Glutamatergic neuron (in vitro differentiated cells): ENCODE results near the gene CR1L. TPM values are rescaled to one million over a fixed set of nuclear protein-coding genes. Genes with fewer than 3 reads are reported as not detected.

ENCODE experiments used
- DNase-seq: peaks from one replicate; pipeline ENCODE4 v3.0.0; 2022
- H3K27ac Mint-ChIP-seq: one replicate; pipeline ENCODE4 v1.8.0; 2020; ENCODE audit warnings: mild to moderate bottlenecking, mixed read lengths, inconsistent platforms; ENCODE audit not compliant: unreplicated experiment
- H3K27me3 Mint-ChIP-seq: one replicate; pipeline ENCODE4 v1.8.0; 2020; ENCODE audit warnings: mild to moderate bottlenecking, moderate library complexity, mixed read lengths, inconsistent platforms; ENCODE audit not compliant: unreplicated experiment
- H3K36me3 Mint-ChIP-seq: one replicate; pipeline ENCODE4 v1.8.0; 2020; ENCODE audit warnings: mild to moderate bottlenecking, mixed read lengths, inconsistent platforms; ENCODE audit not compliant: unreplicated experiment
- H3K4me1 Mint-ChIP-seq: one replicate; pipeline ENCODE4 v1.8.0; 2020; ENCODE audit warnings: mild to moderate bottlenecking, low read depth, mixed read lengths, inconsistent platforms; ENCODE audit not compliant: unreplicated experiment
- H3K4me3 Mint-ChIP-seq: one replicate; pipeline ENCODE4 v1.8.0; 2020; ENCODE audit warnings: mild to moderate bottlenecking, mixed read lengths, inconsistent platforms; ENCODE audit not compliant: unreplicated experiment
- H3K9me3 Mint-ChIP-seq: one replicate; pipeline ENCODE4 v1.8.0; 2020; ENCODE audit warnings: mild to moderate bottlenecking, moderate library complexity, mixed read lengths, inconsistent platforms; ENCODE audit not compliant: unreplicated experiment
- CTCF ChIP-seq: fragments of 200-600 bp; sonication (generic); IDR thresholded peaks from one replicate; pipeline ENCODE4 v1.5.0; 2021; ENCODE audit not compliant: partially characterized antibody, unreplicated experiment
- total RNA-seq: library from RNA; stranded (reverse); fragmentation: NEBNext Ultra II Directional; extraction: Animal tissue kit (Norgen Biotek cat#: 25700); gene quantifications from one replicate; pipeline ENCODE4 v1.2.1, GENCODE V29; 2021; ENCODE audit not compliant: unreplicated experiment

The CR1L gene
- total RNA-seq, 1 donor from 2014 or later: not detected

GRCh38 chr1:207755846-207756693 lies 111.1 kb downstream of the CR1L start:
- H3K4me3 Mint-ChIP-seq: no peak overlapping the region
- H3K27ac Mint-ChIP-seq: no peak overlapping the region
- TF ChIP-seq CTCF: no peak
- H3K27me3 Mint-ChIP-seq: peaks cover 2% of the 10 kb centered on the region
- peaks cover 2% of the 10 kb centered on the region for H3K9me3 Mint-ChIP-seq
- H3K36me3 Mint-ChIP-seq: no peaks in the 10 kb centered on the region
- DNase-seq: no peak
- H3K4me1 Mint-ChIP-seq: peaks cover 24% of the 10 kb centered on the region

DNA sequence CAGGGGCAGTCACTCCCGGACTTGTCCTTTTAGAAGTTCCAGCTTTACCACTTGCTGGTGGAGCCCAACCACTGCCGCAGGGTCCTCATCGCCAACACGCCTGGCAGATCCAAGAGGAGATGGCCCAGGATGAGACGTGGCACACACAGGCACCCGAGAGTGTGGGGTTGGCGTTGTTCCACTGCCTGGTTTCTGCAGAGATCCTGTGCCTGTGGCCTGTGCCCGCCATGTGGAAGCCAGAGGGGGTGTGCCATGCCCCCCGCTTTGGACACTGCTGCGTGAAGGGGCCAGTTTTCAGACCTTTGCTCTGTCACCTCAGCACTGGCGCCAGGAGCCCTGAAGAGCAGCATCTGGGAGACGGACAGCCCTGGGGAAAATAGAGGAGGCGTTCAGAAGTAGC lies 117.7 kb downstream of the CR1L start:
- Mint-ChIP-seq H3K4me1 (no peaks in the 10 kb centered on the region), H3K27ac (no peak overlapping the region), H3K4me3 (no peak overlapping the region), H3K36me3 (peaks cover 25% of the 10 kb centered on the region), H3K27me3 (no peaks in the 10 kb centered on the region), H3K9me3 (peaks cover 1% of the 10 kb centered on the region)
- no peak for DNase-seq
- no peak for TF ChIP-seq CTCF

DNA sequence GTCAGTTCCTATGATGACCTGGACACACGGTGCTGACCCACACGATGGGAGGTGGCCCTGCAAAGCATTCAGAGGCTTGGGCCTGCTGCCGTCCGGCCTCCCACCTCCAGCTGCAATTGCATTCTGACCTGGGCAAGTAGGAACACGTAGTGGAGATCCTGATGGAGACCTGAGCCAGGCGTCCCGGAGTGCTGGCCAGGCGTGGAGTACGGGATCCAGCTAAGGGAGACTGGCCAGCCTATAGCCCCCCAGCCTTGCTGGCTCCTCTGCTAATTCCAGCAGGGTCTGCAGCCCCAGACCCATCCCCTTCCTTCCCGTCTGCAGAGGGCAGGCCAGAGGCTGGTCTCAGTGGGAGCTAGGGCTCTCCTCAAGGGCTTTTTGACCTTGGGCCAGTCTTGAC lies 118.2 kb downstream of the CR1L start:
- no peak overlapping the region for H3K4me3 Mint-ChIP-seq
- no peak overlapping the region for H3K27ac Mint-ChIP-seq
- DNase-seq: no peak
- no peaks in the 10 kb centered on the region for H3K4me1 Mint-ChIP-seq
- H3K36me3 Mint-ChIP-seq: peaks cover 25% of the 10 kb centered on the region
- no peak for TF ChIP-seq CTCF
- peaks cover 1% of the 10 kb centered on the region for H3K9me3 Mint-ChIP-seq
- no peaks in the 10 kb centered on the region for H3K27me3 Mint-ChIP-seq

- Mint-ChIP-seq H3K27ac (no peak overlapping the region), H3K4me3 (no peak overlapping the region), H3K36me3 (peaks cover 25% of the 10 kb centered on the region)
These were observed 119.0 kb downstream of the CR1L start for GRCh38 chr1:207763972-207764371.

More at GRCh38 chr1:207763972-207764371, 119.0 kb downstream of the CR1L start:
- TF ChIP-seq CTCF: no peak
- H3K4me1 Mint-ChIP-seq: no peaks in the 10 kb centered on the region
- no peaks in the 10 kb centered on the region for H3K27me3 Mint-ChIP-seq
- no peak for DNase-seq
- peaks cover 1% of the 10 kb centered on the region for H3K9me3 Mint-ChIP-seq
